Right ventricle myocardium inferior (tissue), 1 donor: ENCODE data around the gene SMAD6. TPM values are rescaled to one million over a fixed set of nuclear protein-coding genes. Genes with fewer than 3 reads are reported as not detected.

ENCODE experiments used
- ATAC-seq: fragments of 200-7000 bp; cut with Tn5 transposase; one replicate; pipeline ENCODE4 v1.9.1; 2020; ENCODE audit warnings: mild to moderate bottlenecking, moderate library complexity
- DNase-seq: peaks from one replicate; pipeline ENCODE4 v3.0.0; 2021; ENCODE audit errors: missing footprints
- intact Hi-C: fragments of 100-400 bp; cut with DNase I; formaldehyde crosslinking; loops from one replicate; pipeline ENCODE4 v1.11.0; 2022
- total RNA-seq: library from RNA; stranded (reverse); fragmentation: NEBNext Ultra II Directional; extraction: Animal tissue kit (Norgen Biotek cat#: 25700); gene quantifications from one replicate; pipeline ENCODE4 v1.2.1, GENCODE V29; 2021
- donor health status: DM: no; HTN: yes; CAD: no; lungs with severe emphysema.

Gene SMAD6
- total RNA-seq, 1 donor from 2014 or later = 16.2 TPM

DNA sequence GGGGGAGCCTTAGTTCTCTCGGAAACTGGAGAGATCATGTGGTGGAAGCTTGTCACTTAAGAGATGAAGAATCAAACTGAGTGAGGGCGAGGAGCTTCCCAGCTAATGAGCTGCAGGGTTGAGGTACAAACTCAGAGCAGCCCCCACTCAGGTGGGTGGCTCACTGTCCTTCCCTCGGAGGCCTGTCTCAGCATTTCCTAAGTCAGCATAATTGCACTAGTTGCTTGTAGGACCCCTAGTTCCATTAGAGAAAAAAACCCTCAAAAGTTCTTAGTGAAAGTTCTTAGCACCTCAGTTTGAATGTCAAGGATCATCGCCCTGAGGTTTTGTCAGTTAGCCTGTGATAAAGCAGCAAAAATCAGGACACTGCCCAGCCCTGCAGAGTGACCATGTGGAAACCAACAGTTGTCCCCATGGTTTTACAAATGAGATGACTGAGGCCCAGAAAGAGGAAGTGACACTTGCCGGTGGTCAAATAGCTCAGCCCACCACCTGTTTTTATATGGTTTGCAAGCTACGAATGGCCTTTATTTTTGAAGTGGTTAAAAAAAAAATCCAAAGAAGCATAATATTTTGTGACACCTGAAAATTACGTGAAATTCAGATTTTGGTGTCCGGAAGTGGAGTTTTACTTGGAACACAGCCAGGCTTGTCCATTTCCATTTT is 11.9 kb downstream of the SMAD6 start:
- no peak for DNase-seq
- ATAC-seq = no peak
- intact Hi-C loops = no loop called here

DNA sequence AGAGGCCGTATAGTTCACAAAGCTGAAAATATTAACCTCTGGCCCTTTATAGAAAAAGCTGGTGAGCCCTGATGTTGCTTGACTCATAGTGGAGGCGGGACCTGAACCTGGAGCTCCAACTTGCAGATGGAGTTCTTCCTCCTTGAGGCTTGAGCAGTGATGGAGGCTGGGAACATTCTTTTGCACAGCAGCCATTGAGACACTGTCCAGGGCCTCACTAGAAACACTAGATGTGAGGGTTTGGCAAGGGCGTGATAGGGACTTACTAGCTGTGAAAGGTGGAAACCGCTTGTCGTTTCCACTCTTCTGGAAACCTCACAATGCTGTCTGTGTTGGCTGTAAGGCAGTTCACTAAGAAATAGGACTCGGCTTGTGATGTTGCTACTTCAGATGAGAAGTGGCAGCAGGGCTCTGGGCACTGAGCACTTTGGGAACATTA is 12.5 kb downstream of the SMAD6 start:
- DNase-seq (no peak), ATAC-seq (no peak)
- intact Hi-C loops = no loop called here

DNA sequence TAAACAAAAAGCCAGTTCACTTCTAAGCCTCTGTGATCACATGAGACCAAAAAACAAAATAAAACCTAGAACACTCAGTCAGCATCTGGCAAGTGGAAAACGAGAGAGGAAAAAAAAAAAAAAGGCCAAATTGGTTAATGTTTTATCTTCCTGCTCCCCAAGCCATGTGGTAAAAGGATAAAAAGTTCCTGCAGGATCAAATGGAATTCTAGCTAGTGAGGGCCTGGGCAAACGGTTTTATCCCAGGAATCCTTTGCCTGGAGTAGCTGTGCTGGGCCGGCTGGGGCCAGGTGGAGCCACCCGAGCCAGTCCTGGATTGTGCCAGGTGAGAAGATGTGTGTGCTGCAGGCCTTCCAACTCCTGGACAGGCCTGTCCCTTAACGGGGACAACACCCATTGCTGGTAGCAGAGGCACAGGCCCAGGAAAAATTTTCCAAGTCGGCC is 13.2 kb downstream of the SMAD6 start:
- ATAC-seq (no peak), DNase-seq (no peak)

DNA sequence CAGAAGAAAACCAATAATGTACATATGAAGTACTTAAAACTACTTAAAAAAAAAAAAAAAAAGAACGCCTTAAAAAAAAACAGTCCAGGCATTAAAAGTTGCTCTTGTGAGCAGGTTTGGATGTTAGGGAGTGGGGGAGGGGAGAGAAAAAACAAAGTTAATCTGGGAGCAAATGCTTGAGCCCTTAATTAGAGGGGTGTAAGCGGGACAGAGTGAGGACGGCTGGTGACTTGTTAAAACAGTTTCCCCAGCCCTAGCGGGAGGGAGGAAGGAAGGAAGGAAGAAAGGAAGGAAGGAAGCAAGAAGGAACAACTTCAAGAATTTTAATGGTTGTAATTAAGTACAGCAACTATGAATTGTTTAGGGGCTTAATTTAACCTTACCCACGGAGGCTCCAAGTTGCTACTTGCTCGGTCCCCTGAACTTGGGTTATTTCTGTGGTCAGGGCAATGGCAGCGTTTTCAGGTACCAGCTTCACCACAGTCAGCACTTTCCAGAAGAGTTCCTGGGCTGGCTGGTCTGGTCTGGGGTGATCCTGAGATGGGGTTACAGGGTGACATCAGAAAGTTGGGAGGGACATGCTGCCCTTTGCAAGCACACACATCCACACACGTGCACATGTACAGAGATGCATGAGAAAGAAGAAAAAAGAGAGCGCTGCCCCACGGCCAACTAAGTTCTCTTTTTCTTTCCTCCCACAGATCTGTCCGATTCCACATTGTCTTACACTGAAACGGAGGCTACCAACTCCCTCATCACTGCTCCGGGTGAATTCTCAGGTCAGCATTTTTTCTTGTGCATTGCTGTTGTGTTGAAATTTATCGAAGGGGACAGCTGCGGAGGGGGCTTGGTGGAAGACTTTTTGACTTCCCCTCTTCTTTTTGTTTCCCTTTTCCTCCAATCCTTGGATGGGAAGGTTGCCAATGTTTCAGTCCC is 14.0 kb downstream of the SMAD6 start:
- intact Hi-C loops = no loop called here
- ATAC-seq = peak; percentile 59
- no peak for DNase-seq

More for the DNA sequence above, 13.2 kb downstream of the SMAD6 start:
- intact Hi-C loops = no loop called here

DNA sequence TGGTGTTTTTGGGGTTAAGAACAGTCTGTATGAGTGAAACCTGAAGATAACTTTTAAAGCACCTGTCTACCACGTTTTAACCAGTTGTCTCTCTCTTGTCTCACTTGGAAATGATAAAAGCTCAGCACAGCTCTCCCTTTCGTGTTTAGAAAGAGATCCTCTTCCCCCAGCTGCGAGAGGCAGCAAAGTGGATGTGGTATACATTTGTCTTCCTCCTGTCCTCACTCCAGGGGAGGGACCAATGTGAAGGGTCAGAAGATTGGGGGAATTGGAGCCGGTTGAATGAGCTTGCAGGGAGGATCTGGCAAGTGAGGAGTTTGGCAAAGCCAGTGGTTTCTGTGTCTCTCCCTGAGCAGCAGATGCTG is 14.6 kb downstream of the SMAD6 start:
- DNase-seq (no peak), ATAC-seq (no peak)
- intact Hi-C loops = no loop called here

DNA sequence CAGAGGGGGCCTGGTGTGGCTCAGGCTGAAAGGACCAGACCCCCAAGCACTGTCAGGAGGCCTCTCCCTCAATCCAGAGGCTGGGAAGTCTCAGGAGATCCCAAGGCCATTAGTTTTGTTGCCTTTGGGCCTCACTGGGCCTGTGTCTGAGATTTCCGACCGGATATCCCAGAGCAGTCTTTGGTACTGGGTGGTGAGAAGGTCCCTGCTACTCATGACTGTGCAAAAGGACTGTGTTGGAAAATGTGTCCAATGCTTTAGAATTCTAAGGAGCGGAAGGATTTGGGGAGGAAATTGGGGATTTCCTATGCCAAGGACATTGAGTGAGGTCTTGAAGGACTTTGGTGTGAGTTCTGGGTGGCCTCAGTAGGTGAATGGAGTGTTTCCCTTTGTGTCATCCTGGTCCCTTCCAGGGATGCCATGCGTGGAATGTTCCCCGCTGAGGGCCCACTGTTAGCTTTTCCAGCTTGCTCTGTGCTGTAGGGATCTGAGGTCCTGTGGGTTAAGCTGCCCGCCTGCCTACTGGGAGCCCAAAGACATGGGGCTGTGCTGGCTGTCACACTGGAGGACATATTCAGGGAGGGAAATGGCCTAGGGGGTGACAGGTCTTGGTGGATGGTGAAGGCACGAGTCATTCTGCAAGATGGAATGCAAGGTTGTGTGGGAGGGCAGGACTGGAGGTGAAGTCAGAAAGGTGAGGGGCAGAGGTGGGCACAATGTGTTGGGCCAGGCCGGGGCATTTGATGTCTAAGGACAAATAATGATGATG is 16.4 kb downstream of the SMAD6 start:
- no peak for DNase-seq
- intact Hi-C loops = no loop called here
- no peak for ATAC-seq

DNA sequence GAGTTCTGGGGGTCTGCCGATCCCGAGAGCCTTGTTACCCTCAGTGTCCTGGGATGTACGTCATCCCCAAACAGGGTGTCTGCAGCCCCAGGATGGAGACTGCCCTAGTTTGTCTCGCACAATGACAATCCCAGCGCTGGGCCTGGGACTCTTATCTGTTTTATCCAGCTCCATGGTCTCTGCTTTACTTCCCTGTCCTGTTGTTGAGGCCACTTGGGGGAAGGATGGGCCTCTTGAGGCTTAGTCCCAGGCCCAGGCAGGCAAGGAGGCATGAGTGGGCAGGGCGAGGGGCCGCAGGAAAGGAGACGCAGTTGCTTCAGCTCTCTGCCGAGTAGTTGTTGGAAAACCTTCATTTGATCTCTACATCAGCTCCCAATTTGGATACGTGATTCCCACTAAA is 17.4 kb downstream of the SMAD6 start:
- ATAC-seq (no peak), DNase-seq (no peak)
- intact Hi-C loops = no loop called here

DNA sequence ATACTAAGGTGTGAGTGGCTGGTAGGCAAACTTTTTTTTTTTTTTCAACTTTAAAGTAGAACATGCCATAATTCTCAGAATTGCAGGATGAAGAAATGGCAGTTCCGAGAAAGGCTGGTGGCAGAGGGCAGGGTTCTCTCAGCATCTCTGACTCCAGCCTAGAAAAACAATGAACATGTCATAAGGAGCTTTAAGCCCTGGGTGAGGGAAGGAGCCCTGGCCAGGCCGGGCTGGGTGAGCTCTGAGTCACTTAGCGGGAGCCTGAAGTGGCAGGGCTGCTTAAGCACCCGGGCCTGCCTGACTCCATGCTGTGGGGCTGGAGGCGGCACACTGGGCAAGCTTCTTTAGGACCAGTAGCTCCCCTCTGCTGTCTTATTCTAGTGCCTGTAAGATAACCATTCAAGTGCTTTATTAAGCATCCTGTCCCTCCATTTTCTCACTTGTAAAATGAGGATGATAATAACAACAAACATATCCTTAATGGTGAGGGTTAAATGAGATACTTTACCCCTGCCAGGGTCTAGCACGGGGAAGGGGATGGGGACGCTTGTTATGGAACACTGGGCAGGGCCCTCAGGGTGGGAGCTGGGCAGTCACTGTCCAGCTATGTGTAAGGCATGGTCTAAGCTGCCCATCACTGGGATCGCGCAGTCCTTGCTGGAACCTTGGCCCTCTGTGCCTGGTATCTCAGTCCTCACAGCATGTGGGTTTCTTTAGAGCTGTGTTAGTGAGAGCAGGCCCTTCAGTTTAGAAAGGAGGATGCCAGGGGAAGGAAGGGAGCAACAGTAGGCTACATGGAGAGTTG is 18.4 kb downstream of the SMAD6 start:
- ATAC-seq (no peak), DNase-seq (no peak)
- intact Hi-C loops = no loop called here

DNA sequence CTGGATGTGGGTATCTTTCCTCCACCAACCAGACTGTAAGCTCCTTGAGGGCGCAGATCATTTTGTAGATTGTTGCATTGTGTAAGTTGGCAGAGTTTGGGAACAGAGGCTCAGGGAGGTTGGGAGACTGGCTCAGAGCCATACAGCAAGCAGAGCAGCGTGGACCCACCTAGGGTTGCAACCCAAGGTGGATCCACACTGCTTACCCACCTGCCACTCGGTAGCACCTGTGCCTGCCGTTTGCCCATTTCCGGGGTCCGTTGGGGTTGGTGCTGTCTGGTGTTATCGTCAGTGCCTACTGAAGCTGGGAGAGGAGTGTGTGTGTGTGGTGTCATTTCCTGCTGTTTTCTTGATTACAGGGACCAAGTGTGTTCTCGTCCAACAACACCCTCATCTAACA is 19.0 kb downstream of the SMAD6 start:
- ATAC-seq (no peak), DNase-seq (no peak)
- intact Hi-C loops = no loop called here

DNA sequence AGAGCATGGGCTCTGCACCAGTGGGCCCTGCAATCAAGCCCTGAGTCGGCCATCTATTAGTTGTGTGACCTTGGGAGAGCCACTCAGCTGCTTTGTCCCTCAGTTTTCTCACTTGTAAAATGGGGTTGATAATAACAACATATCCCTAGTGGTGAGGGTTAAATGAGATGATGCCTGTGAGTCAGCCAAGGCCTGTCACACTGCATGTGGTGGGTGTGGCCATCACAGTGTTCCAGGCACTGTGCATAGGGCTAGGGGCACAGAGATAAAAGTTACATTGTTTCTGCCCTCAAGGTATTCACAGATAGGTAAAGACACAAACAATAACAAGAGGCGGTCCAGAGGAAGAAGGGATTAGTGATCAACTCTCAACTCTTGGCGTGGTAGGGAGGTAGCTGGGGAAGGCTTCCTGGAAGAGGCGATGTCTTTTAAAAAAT is 19.5 kb downstream of the SMAD6 start:
- no peak for DNase-seq
- intact Hi-C loops = no loop called here
- no peak for ATAC-seq

DNA sequence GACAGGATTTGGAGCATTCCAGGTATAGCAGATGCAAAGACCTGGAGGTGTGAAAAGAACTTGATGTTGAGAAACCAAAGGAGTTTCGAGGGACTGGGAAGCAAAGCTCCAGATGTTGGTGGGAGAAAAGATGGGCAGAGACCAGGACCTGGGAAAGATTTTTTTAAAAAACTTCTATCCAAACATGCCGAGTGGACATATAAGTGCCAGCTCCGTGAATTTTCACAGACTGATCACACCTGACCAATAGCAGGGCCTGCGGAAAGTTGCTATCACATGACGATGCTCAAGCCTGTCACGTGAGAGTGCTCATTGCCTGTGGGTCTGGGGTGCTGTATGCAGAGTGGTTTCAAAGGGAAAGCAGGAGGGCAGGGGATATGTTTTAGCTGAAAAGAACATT is 19.9 kb downstream of the SMAD6 start:
- ATAC-seq (no peak), DNase-seq (no peak)
- intact Hi-C loops = no loop called here

DNA sequence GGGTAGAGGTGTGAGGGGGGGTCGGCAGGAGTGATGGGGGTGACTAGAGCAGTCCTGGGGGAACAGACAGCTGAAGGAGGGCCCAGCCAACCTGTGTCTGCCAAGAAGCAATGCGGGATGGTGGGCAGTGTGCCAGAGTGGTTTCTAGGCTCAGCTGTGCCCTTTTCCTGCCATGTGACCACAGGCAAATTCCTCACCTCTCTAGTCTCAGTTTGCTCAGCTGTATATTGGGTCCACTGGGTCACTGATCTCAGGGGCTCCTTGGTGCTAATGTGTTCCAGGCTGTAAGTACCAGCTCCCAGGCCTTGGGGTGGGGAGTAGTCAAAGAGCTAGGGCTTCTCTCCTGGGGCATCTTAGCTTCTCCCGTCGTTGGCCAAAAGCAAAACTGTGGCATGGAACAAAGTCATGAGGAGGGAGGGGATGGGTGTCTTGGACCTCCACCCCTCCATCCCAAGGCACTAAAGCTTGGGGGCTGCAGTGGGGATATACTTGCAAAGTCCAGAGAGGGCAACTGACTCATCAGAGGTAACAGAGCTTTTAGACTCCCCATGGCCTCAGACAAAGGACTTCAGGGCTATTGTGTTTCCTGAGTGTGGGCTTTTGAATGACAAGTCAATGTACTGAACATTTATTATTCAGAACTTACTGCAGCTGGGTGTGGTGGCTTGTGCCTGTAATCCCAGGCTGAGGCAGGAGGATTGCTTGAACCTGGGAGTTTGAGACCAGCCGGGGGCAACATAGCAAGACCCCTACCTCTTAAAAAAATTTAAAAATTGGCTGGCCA is 20.9 kb downstream of the SMAD6 start:
- DNase-seq = no peak
- intact Hi-C loops = no loop called here
- ATAC-seq = no peak

DNA sequence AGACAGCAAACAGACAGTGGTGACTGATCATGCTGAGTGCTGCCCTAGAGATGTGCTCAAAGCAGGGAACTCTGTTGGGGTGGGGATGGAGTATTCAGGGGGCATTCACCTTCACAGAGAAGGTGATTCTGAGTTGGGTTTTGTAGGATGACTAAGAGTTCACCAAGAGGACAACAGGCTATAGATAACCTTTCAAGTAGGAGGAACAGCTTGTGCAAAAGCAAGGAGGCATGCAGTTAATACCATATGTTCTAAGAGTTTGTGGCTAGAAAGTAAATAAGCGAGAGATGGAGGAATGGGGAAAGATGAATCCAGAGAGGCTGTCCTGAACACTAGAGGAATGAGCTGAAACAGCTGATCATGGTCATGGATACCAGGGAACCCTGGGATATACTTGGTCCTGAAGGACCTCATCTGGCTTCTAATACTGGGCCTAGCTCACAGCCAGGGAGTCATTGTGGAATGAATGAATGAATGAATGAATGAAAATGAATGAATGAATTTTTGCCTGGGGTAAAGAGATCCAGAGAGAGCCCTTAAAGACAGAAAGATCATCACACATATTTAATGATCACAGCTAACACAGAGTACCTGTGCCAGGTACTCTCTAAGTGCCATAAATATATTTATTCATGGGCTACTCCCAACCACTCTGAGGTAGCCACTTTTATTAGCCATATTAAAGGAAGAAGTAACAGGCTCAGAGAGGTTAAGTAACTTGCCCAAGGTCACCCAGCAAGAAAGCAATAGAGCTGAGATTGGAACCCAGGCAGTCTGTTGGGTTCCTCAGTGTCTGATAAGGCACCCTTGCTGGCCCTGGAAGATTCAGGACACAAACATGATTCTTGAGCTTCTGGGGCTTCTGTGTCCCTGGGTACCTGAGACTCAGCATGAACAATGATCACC is 22.0 kb downstream of the SMAD6 start:
- intact Hi-C loops = no loop called here

DNA sequence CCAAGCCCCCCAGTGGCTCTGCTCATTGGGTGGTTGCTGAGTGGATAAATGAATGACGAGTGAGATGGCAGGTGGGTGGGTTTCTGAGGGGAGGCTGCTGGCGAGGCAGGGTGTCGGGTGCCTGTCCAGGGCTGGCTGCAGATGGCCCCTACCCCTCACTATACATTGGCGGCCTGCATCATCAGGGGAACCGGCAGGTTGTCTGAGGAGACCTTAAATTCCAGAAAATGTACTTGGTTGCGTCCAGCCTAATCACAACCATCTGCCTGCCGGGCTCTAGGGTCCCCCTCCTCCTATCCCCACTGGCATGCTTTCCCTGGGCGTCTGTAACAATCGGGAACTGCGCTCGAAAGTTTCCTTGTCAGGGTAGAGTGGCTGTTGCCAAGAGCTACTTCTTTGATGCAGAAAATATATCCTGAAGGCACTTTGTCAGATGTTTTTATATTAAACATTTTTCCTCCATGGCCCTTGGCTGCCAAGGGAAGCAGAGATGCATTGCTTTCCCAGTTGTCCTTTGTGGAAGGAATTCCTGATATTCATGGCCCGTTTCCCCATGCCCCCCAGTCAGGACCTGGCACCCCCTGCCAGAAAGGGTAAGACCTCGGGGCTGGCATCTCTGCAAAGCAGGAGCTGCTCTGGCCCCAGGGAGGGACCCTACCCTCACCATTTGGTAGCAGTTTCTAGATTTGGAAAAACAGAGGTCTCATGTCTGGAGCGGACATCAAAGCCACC is 22.9 kb downstream of the SMAD6 start:
- intact Hi-C loops = no loop called here
- DNase-seq = no peak
- ATAC-seq = no peak

More for the DNA sequence above, 22.0 kb downstream of the SMAD6 start:
- ATAC-seq = no peak
- no peak for DNase-seq

DNA sequence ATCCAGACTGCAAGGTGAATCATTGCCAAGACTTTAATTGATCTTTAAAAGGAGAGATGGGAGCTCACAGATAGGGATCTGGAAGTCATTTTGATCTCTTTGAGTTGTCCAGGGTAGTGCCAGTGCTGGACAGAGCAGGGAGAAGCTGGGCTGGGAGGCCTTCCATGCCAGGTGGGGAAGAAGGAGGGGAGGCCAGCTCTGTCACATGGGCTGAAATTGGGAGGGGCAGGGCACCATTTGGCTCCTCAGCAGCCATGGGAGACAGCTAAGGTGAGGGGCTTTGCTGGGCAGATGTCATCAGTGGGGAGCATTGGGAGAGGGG is 23.4 kb downstream of the SMAD6 start:
- DNase-seq = no peak
- intact Hi-C loops = no loop called here
- ATAC-seq = no peak

DNA sequence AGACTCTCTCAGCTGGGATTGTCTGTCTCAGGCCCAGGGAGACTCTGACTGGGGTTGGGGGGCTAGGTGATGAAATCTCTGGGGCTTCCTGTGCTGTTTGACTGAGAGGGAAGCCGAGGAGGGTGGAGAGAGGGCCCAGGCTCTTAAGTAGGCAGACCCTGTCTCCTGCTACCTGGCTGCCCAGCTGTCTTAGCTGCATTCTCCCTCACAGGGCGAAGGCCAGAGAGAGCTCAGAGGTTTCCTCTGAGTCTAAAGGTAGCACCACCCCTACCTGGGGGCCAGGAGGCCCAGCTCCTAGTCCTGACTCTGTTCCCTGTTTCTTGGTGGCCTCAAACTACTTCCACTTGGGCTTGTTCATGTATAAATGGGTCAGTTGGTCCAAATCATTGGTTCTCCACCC is 24.4 kb downstream of the SMAD6 start:
- intact Hi-C loops = no loop called here
- ATAC-seq (no peak), DNase-seq (no peak)
